ENCODE results near the gene SMAD6.

SMAD6 gene

DNA sequence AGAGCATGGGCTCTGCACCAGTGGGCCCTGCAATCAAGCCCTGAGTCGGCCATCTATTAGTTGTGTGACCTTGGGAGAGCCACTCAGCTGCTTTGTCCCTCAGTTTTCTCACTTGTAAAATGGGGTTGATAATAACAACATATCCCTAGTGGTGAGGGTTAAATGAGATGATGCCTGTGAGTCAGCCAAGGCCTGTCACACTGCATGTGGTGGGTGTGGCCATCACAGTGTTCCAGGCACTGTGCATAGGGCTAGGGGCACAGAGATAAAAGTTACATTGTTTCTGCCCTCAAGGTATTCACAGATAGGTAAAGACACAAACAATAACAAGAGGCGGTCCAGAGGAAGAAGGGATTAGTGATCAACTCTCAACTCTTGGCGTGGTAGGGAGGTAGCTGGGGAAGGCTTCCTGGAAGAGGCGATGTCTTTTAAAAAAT lies 19.5 kb downstream of the SMAD6 start:
- TF ChIP-seq, protein P1, sequence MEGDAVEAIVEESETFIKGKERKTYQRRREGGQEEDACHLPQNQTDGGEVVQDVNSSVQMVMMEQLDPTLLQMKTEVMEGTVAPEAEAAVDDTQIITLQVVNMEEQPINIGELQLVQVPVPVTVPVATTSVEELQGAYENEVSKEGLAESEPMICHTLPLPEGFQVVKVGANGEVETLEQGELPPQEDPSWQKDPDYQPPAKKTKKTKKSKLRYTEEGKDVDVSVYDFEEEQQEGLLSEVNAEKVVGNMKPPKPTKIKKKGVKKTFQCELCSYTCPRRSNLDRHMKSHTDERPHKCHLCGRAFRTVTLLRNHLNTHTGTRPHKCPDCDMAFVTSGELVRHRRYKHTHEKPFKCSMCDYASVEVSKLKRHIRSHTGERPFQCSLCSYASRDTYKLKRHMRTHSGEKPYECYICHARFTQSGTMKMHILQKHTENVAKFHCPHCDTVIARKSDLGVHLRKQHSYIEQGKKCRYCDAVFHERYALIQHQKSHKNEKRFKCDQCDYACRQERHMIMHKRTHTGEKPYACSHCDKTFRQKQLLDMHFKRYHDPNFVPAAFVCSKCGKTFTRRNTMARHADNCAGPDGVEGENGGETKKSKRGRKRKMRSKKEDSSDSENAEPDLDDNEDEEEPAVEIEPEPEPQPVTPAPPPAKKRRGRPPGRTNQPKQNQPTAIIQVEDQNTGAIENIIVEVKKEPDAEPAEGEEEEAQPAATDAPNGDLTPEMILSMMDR (IDR thresholded peaks at IDR 0.05; ENCODE audit: low read length, missing control alignments) = no peak
- no peak for DNase-seq (ENCODE audit: low read depth)
- no peak overlapping the region for H3K4me3 ChIP-seq (replicated peaks; ENCODE audit: low read depth, low read length)

DNA sequence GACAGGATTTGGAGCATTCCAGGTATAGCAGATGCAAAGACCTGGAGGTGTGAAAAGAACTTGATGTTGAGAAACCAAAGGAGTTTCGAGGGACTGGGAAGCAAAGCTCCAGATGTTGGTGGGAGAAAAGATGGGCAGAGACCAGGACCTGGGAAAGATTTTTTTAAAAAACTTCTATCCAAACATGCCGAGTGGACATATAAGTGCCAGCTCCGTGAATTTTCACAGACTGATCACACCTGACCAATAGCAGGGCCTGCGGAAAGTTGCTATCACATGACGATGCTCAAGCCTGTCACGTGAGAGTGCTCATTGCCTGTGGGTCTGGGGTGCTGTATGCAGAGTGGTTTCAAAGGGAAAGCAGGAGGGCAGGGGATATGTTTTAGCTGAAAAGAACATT lies 19.9 kb downstream of the SMAD6 start:
- no peak for DNase-seq (ENCODE audit: low read depth)
- TF ChIP-seq, protein P1 (IDR thresholded peaks at IDR 0.05; ENCODE audit: low read length, missing control alignments) = no peak
- H3K4me3 ChIP-seq (replicated peaks; ENCODE audit: low read depth, low read length) = no peak overlapping the region

DNA sequence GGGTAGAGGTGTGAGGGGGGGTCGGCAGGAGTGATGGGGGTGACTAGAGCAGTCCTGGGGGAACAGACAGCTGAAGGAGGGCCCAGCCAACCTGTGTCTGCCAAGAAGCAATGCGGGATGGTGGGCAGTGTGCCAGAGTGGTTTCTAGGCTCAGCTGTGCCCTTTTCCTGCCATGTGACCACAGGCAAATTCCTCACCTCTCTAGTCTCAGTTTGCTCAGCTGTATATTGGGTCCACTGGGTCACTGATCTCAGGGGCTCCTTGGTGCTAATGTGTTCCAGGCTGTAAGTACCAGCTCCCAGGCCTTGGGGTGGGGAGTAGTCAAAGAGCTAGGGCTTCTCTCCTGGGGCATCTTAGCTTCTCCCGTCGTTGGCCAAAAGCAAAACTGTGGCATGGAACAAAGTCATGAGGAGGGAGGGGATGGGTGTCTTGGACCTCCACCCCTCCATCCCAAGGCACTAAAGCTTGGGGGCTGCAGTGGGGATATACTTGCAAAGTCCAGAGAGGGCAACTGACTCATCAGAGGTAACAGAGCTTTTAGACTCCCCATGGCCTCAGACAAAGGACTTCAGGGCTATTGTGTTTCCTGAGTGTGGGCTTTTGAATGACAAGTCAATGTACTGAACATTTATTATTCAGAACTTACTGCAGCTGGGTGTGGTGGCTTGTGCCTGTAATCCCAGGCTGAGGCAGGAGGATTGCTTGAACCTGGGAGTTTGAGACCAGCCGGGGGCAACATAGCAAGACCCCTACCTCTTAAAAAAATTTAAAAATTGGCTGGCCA lies 20.9 kb downstream of the SMAD6 start:
- H3K4me3 ChIP-seq (replicated peaks; ENCODE audit: low read depth, low read length) = no peak overlapping the region
- no peak for DNase-seq (ENCODE audit: low read depth)
- TF ChIP-seq, protein P1 (IDR thresholded peaks at IDR 0.05; ENCODE audit: low read length, missing control alignments) = no peak

DNA sequence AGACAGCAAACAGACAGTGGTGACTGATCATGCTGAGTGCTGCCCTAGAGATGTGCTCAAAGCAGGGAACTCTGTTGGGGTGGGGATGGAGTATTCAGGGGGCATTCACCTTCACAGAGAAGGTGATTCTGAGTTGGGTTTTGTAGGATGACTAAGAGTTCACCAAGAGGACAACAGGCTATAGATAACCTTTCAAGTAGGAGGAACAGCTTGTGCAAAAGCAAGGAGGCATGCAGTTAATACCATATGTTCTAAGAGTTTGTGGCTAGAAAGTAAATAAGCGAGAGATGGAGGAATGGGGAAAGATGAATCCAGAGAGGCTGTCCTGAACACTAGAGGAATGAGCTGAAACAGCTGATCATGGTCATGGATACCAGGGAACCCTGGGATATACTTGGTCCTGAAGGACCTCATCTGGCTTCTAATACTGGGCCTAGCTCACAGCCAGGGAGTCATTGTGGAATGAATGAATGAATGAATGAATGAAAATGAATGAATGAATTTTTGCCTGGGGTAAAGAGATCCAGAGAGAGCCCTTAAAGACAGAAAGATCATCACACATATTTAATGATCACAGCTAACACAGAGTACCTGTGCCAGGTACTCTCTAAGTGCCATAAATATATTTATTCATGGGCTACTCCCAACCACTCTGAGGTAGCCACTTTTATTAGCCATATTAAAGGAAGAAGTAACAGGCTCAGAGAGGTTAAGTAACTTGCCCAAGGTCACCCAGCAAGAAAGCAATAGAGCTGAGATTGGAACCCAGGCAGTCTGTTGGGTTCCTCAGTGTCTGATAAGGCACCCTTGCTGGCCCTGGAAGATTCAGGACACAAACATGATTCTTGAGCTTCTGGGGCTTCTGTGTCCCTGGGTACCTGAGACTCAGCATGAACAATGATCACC lies 22.0 kb downstream of the SMAD6 start:
- no peak overlapping the region for H3K4me3 ChIP-seq (replicated peaks; ENCODE audit: low read depth, low read length)

DNA sequence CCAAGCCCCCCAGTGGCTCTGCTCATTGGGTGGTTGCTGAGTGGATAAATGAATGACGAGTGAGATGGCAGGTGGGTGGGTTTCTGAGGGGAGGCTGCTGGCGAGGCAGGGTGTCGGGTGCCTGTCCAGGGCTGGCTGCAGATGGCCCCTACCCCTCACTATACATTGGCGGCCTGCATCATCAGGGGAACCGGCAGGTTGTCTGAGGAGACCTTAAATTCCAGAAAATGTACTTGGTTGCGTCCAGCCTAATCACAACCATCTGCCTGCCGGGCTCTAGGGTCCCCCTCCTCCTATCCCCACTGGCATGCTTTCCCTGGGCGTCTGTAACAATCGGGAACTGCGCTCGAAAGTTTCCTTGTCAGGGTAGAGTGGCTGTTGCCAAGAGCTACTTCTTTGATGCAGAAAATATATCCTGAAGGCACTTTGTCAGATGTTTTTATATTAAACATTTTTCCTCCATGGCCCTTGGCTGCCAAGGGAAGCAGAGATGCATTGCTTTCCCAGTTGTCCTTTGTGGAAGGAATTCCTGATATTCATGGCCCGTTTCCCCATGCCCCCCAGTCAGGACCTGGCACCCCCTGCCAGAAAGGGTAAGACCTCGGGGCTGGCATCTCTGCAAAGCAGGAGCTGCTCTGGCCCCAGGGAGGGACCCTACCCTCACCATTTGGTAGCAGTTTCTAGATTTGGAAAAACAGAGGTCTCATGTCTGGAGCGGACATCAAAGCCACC lies 22.9 kb downstream of the SMAD6 start:
- TF ChIP-seq, protein P1 (IDR thresholded peaks at IDR 0.05; ENCODE audit: low read length, missing control alignments) = no peak
- DNase-seq (ENCODE audit: low read depth) = no peak
- H3K4me3 ChIP-seq (replicated peaks; ENCODE audit: low read depth, low read length) = no peak overlapping the region

More for the DNA sequence above, 22.0 kb downstream of the SMAD6 start:
- TF ChIP-seq, protein P1 (IDR thresholded peaks at IDR 0.05; ENCODE audit: low read length, missing control alignments) = no peak
- no peak for DNase-seq (ENCODE audit: low read depth)

DNA sequence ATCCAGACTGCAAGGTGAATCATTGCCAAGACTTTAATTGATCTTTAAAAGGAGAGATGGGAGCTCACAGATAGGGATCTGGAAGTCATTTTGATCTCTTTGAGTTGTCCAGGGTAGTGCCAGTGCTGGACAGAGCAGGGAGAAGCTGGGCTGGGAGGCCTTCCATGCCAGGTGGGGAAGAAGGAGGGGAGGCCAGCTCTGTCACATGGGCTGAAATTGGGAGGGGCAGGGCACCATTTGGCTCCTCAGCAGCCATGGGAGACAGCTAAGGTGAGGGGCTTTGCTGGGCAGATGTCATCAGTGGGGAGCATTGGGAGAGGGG lies 23.4 kb downstream of the SMAD6 start:
- H3K4me3 ChIP-seq (replicated peaks; ENCODE audit: low read depth, low read length) = no peak overlapping the region
- TF ChIP-seq, protein P1 (IDR thresholded peaks at IDR 0.05; ENCODE audit: low read length, missing control alignments) = no peak
- no peak for DNase-seq (ENCODE audit: low read depth)

Data from fibroblast of pulmonary artery (primary cell).